Panc1 (cell line): ENCODE data around the gene ACTG1. TPM values are rescaled to one million over a fixed set of nuclear protein-coding genes. Genes with fewer than 3 reads are reported as not detected.

Source experiments
- ATAC-seq: fragments of 200-7000 bp; cut with Tn5 transposase; 2 replicates; pipeline ENCODE4 v1.9.1; 2020; ENCODE audit warnings: mild to moderate bottlenecking, moderate library complexity
- BruUV-seq: library from RNA; stranded (reverse); fragments of 400-500 nt; replicated peaks from 2 replicates; lab custom pipeline; 2021; lab: Mats Ljungman, UMichigan
- CTCF ChIA-PET: fragments of 300-600 bp; sonication (Branson Sonifier 250); formaldehyde crosslinking; loops from one replicate; lab custom pipeline; 2022; ENCODE audit warnings: antibody characterized with exemption; lab: Charles Lee
- POLR2A ChIA-PET: fragments of 300-600 bp; sonication (Branson Sonifier 250); formaldehyde crosslinking; loops from one replicate; lab custom pipeline; 2022; ENCODE audit warnings: antibody characterized with exemption; lab: Charles Lee
- DNase-seq: peaks from one replicate; pipeline ENCODE4 v3.0.0-alpha.2; 2010; ENCODE audit warnings: low read depth, low spot score
- H3K27ac ChIP-seq: 2 replicates; pipeline ENCODE4 v1.5.1; 2011; ENCODE audit warnings: mild to moderate bottlenecking, low read length, inconsistent platforms
- H3K27me3 ChIP-seq: fragments of 200-500 bp; sonication (Bioruptor generic); 2 replicates; pipeline ENCODE4 v1.6.0; 2014; ENCODE audit warnings: low read length, inconsistent platforms; ENCODE audit not compliant: control insufficient read depth, insufficient read depth
- H3K36me3 ChIP-seq: fragments of 200-500 bp; sonication (Bioruptor generic); 2 replicates; pipeline ENCODE4 v1.5.1; 2014; ENCODE audit warnings: inconsistent platforms, mild to moderate bottlenecking, low read length, moderate library complexity; ENCODE audit not compliant: control insufficient read depth, insufficient read depth
- H3K4me1 ChIP-seq: 2 replicates; pipeline ENCODE4 v1.5.1; 2011; ENCODE audit warnings: inconsistent platforms, mild to moderate bottlenecking, low read length, moderate library complexity; ENCODE audit not compliant: control insufficient read depth, insufficient read depth
- H3K4me3 ChIP-seq, 2 experiments: 2 replicates each; pipeline ENCODE4 v1.5.1; 2011 to 2012; ENCODE audit warnings: low read depth in 2 of 2, low read length in 2 of 2, mild to moderate bottlenecking in 2 of 2, inconsistent platforms in 1 of 2, moderate library complexity in 1 of 2
- H3K9me3 ChIP-seq: fragments of 200-500 bp; sonication (Bioruptor generic); 2 replicates; pipeline ENCODE4 v1.5.1; 2014; ENCODE audit warnings: low read depth, mild to moderate bottlenecking, inconsistent platforms, low read length, moderate library complexity; ENCODE audit not compliant: control insufficient read depth, insufficient read depth
- CTCF ChIP-seq: fragments of 450-650 bp; IDR thresholded peaks from 2 replicates; pipeline ENCODE4 v1.5.1; 2017; ENCODE audit warnings: mild to moderate bottlenecking
- POLR2AphosphoS5 ChIP-seq: IDR thresholded peaks from 2 replicates; pipeline ENCODE4 v1.6.1; 2012; ENCODE audit warnings: mild to moderate bottlenecking, low read depth, low read length, moderate library complexity
- REST ChIP-seq, 2 experiments: IDR thresholded peaks; 2 replicates each; pipeline ENCODE4 v1.6.1; 2011 to 2012; ENCODE audit warnings: low read depth in 2 of 2, control low read depth in 1 of 2, low read length in 1 of 2, mild to moderate bottlenecking in 1 of 2, moderate library complexity in 1 of 2; ENCODE audit not compliant: insufficient read depth in 1 of 2
- SIN3A ChIP-seq: IDR thresholded peaks from 2 replicates; pipeline ENCODE4 v1.6.1; 2012; ENCODE audit warnings: low read depth, mild to moderate bottlenecking, low read length, moderate library complexity, borderline replicate concordance; ENCODE audit not compliant: insufficient read depth
- TCF7L2 ChIP-seq: IDR thresholded peaks from 2 replicates; pipeline ENCODE4 v1.6.1; 2011; ENCODE audit warnings: mild to moderate bottlenecking, low read depth, low read length, inconsistent platforms
- in situ Hi-C: cut with HindIII; loops from 2 replicates; pipeline ENCODE4 v1.10.0; 2016; ENCODE audit warnings: low sequenced_read_pairs, low pct_unique_long_range_greater_than_20kb
- intact Hi-C: fragments of 100-400 bp; cut with micrococcal nuclease; formaldehyde crosslinking; loops from one replicate; pipeline ENCODE4 v1.10.0; 2022; ENCODE audit not compliant: unreplicated experiment
- total RNA-seq: library from RNA; stranded (reverse); gene quantifications from one replicate; pipeline ENCODE4 v1.2.1, GENCODE V29; 2021; ENCODE audit not compliant: unreplicated experiment

The ACTG1 gene
- total RNA-seq, 1 experiment from 2014 or later = 4,502 TPM

DNA sequence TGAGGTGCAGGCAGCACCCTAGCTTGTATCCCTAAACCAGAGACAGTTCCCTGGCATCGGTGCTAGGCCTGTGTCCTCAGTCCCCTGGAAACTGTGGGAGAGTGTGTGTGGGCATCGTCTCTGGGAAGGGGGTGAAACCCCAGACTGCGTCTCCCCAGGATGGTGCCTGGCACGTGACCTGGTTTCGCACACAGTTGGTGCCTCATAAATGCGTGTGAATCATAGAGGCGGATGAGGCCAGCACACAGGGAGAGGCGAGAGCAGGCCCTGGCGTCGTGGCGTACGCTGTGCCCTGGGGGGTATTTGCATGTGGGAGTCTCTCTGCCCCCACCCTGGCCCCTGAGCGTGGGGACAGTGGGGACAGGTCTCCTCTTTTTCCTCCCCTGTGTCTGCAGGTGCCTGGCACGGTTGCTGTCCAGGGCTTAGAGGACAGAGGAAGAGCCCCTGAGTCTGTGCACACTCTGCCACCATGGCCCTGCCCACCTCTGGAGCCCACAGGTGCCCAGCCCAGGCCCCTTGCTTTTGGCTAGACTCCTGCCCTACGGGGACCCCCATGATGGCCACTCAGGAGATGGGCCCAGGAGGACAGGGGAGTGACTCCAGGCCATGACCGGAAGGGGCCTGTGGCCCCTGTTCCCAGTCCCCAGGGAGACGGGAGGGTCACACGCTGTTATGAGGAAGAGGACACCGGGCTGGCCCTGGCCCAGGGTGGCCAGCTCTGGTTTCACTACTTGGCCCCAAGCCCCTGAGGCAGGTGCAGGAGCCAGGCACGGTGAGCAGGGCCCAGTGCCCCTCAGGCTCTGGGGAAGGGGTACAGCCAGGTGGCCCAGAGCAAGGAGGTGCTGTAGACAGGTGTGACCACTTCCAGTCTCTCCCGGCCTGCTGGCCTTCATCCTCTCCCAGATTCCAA, 14.3 kb upstream of the ACTG1 start:
- DNase-seq (no peak), ATAC-seq (peak; percentile 0)
- H3K27me3 ChIP-seq = no peaks in the 10 kb centered on the region
- CTCF ChIA-PET = no interaction called here
- in situ Hi-C loops = no loop called here
- POLR2A ChIA-PET = no interaction called here
- no peak overlapping the region for H3K27ac ChIP-seq
- H3K4me1 ChIP-seq = peaks cover 14% of the 10 kb centered on the region
- BruUV-seq = no TSS peak
- H3K9me3 ChIP-seq = no peaks in the 10 kb centered on the region
- H3K36me3 ChIP-seq = no peaks in the 10 kb centered on the region
- TF ChIP-seq POLR2AphosphoS5 (peak; percentile 62; the same call in 1 of the 2 replicates), TCF7L2 (no peak), SIN3A (no peak; the same call in 1 of the 2 replicates), REST (IDR thresholded peaks at IDR 0.05; ENCODE audit: insufficient read depth in 1 of 2, low read depth in 2 of 2, low read length in 1 of 2) (peak in 1 of 2 experiments; percentile 4; a peak in 1 of 4 replicates), CTCF (no peak)
- intact Hi-C loops = no loop called here
- no peak overlapping the region for H3K4me3 ChIP-seq

DNA sequence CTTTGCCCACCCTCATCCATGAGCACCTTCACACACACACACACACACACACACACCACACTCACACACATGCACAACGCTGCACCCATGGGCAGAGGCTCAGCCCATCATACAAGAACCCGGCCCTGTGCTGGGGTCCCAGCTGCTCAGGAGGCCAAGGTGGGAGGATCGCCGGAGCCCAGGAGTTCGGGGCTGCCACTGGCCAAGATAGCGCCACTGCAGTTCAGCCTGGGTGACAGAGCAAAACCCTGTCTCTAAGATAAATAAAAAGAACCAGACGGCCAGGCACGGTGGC, 12.2 kb upstream of the ACTG1 start:
- CTCF ChIA-PET = interaction anchor here (0.6 kb wide), 1 partner anchor 84 kb away, joined by 8 read pairs; no protein-coding TSS in a partner anchor
- POLR2A ChIA-PET = interaction anchor here (0.7 kb wide), 1 partner anchor 187 kb away, joined by 7 read pairs; no protein-coding TSS in a partner anchor
- Histone ChIP-seq H3K9me3 (no peaks in the 10 kb centered on the region), H3K4me3 (no peak overlapping the region), H3K36me3 (no peaks in the 10 kb centered on the region), H3K27me3 (no peaks in the 10 kb centered on the region), H3K4me1 (peaks cover 18% of the 10 kb centered on the region), H3K27ac (no peak overlapping the region)
- no peak for TF ChIP-seq SIN3A
- TF ChIP-seq CTCF = no peak
- no peak for TF ChIP-seq TCF7L2
- TF ChIP-seq REST (IDR thresholded peaks at IDR 0.05; ENCODE audit: insufficient read depth in 1 of 2, low read depth in 2 of 2, low read length in 1 of 2) = no peak
- no peak for TF ChIP-seq POLR2AphosphoS5
- intact Hi-C loops = no loop called here
- BruUV-seq = no TSS peak
- in situ Hi-C loops = no loop called here
- DNase-seq = no peak
- ATAC-seq = no peak
